K562 (cell line): ENCODE measurements around the gene PUS3. TPM values are rescaled to one million over a fixed set of nuclear protein-coding genes. Genes with fewer than 3 reads are reported as not detected.

ENCODE experiments used
- CEBPB ChIP-seq: fragments of 450-650 bp; IDR thresholded peaks from 2 replicates; pipeline ENCODE4 v1.6.1; 2016; ENCODE audit warnings: missing genetic modification characterization, missing compliant biosample characterization
- ELF2 ChIP-seq: fragments of 250-450 bp; sonication (Bioruptor Pico); IDR thresholded peaks from 2 replicates; pipeline ENCODE4 v1.5.0; 2021; ENCODE audit warnings: mild to moderate bottlenecking
- ELK1 ChIP-seq: sonication (generic); formaldehyde crosslinking; IDR thresholded peaks from 2 replicates; pipeline ENCODE4 v1.8.1; 2022; ENCODE audit warnings: missing genetic modification reagents
- MEF2D ChIP-seq: conservative IDR thresholded peaks from 2 replicates; pipeline ENCODE4 v1.6.1; 2016; ENCODE audit warnings: low read depth, missing genetic modification characterization, missing compliant biosample characterization
- NFRKB ChIP-seq: fragments of 450-650 bp; IDR thresholded peaks from 2 replicates; pipeline ENCODE4 v1.6.1; 2016; ENCODE audit warnings: low read depth
- NR2C1 ChIP-seq, 2 experiments: fragments of 450-650 bp; IDR thresholded peaks; 2 replicates each; pipeline ENCODE4 v1.6.1; 2017; ENCODE audit warnings: mild to moderate bottlenecking in 2 of 2, antibody characterized with exemption in 1 of 2, inconsistent platforms in 1 of 2, missing compliant biosample characterization in 1 of 2, missing genetic modification characterization in 1 of 2
- NRF1 ChIP-seq, 2 experiments: fragments of 450-650 bp; IDR thresholded peaks in 1 of 2; conservative IDR thresholded peaks in 1 of 2; 2 replicates each; pipeline ENCODE4 v1.6.1; 2014; ENCODE audit warnings: mild to moderate bottlenecking in 2 of 2
- SUPT5H ChIP-seq: fragments of 450-650 bp; IDR thresholded peaks from 2 replicates; pipeline ENCODE4 v1.6.1; 2016
- TAF7 ChIP-seq: fragments of 450-650 bp; IDR thresholded peaks from 2 replicates; pipeline ENCODE4 v1.6.1; 2016; ENCODE audit warnings: missing genetic modification characterization, missing compliant biosample characterization
- TEAD4 ChIP-seq, 2 experiments: sonication (generic) in 1 of 2; formaldehyde crosslinking in 1 of 2; IDR thresholded peaks; 2 replicates each; pipeline versions ENCODE4 v1.6.1 to v1.8.0; 2012 to 2022; ENCODE audit warnings: borderline replicate concordance in 1 of 2, inconsistent platforms in 1 of 2, low read length in 1 of 2, mild to moderate bottlenecking in 1 of 2, missing genetic modification reagents in 1 of 2
- THAP7 ChIP-seq: fragments of 250-450 bp; sonication (Bioruptor Pico); IDR thresholded peaks from 2 replicates; pipeline ENCODE4 v1.5.0; 2021
- ZEB2 ChIP-seq: fragments of 450-650 bp; IDR thresholded peaks from 2 replicates; pipeline ENCODE4 v1.6.1; 2016
- ZNF184 ChIP-seq: sonication (generic); formaldehyde crosslinking; IDR thresholded peaks from 2 replicates; pipeline ENCODE4 v1.5.0; 2020; ENCODE audit warnings: missing genetic modification reagents
- ZNF224 ChIP-seq: sonication (generic); formaldehyde crosslinking; IDR thresholded peaks from 2 replicates; pipeline ENCODE4 v1.8.0; 2022; ENCODE audit warnings: mild to moderate bottlenecking, missing genetic modification reagents
- ZNF639 ChIP-seq, 2 experiments: fragments of 200-800 bp in 1 of 2; sonication (Bioruptor generic) in 1 of 2; sonication (generic) in 1 of 2; formaldehyde crosslinking in 1 of 2; IDR thresholded peaks in 1 of 2; conservative IDR thresholded peaks in 1 of 2; 2 replicates each; pipeline versions ENCODE4 v1.5.0 to v1.6.1; 2016 to 2020; ENCODE audit warnings: missing compliant biosample characterization in 1 of 2, missing genetic modification characterization in 1 of 2, missing genetic modification reagents in 1 of 2
- ZNF668 ChIP-seq: fragments of 250-450 bp; sonication (Bioruptor Pico); IDR thresholded peaks from 2 replicates; pipeline ENCODE4 v1.8.0; 2022; ENCODE audit warnings: mild to moderate bottlenecking, inconsistent platforms
- ZNF740 ChIP-seq, 3 experiments: fragments of 200-800 bp in 1 of 3; sonication (Bioruptor generic) in 1 of 3; sonication (generic) in 1 of 3; formaldehyde crosslinking in 1 of 3; IDR thresholded peaks; 2 replicates each; pipeline versions ENCODE4 v1.6.1 to v1.8.0; 2016 to 2022; ENCODE audit warnings: mild to moderate bottlenecking in 2 of 3, missing compliant biosample characterization in 2 of 3, missing genetic modification characterization in 2 of 3, missing genetic modification reagents in 1 of 3
- polyA plus RNA-seq, 8 experiments: library from polyadenylated mRNA; depleted of rRNA in 4 of 8; stranded (reverse) in 5 of 8; unstranded in 3 of 8; fragments of >200 nt; fragmentation: Nextera tagmentation in 2 of 8; fragmentation: Illumina TruSeq in 1 of 8; extraction: Ambion mirVana in 2 of 8; extraction: Trizol in 1 of 8; gene quantifications; 2 replicates each; pipeline versions ENCODE4 v1.2.1 to v1.2.3, GENCODE V29; 2011 to 2014; ENCODE audit warnings: inconsistent platforms in 1 of 8, missing spikeins in 1 of 8
- total RNA-seq, 7 experiments: library from RNA; depleted of rRNA in 6 of 7; stranded (reverse); fragments of >200 nt in 6 of 7; fragmentation: Illumina TruSeq in 2 of 7; extraction: Trizol in 2 of 7; gene quantifications; 2 replicates each; pipeline versions ENCODE4 v1.2.1 to v1.2.3, GENCODE V29; 2011 to 2021; ENCODE audit warnings: low replicate concordance in 1 of 7

The PUS3 gene
- total and polyA plus RNA-seq, 9 of the 15 experiments (the other 6 are each of a cell fraction or from before 2014, with no cell fraction given) = 16.5 to 49.2 (median 35.9) TPM

- TF ChIP-seq NRF1 (conservative IDR thresholded peaks at IDR 0.05 in 1 of 2, IDR thresholded peaks at IDR 0.05 in 1 of 2) (no peak), ZNF184 (CRISPR knock-in tag) (no peak), MEF2D (tag) (peak; percentile 71), ZNF639 (CRISPR knock-in tag; conservative IDR thresholded peaks at IDR 0.05 in 1 of 2, IDR thresholded peaks at IDR 0.05 in 1 of 2) (peak in 1 of 2 experiments; percentile 51; a peak in 1 of 4 replicates), CEBPB (no peak), ZNF740 (CRISPR knock-in tag; IDR thresholded peaks at IDR 0.05) (no peak), ZNF740 (tag; IDR thresholded peaks at IDR 0.05) (0 out of 4 replicates have a peak, but pooled peaks of 1 of the 2 experiments have one; percentile 35), ELK1 (no peak), NR2C1 (IDR thresholded peaks at IDR 0.05) (no peak), NR2C1 (tag; IDR thresholded peaks at IDR 0.05) (peak; percentile 49; the same call in 1 of the 2 replicates), SUPT5H (no peak), ZNF668 (CRISPR knock-in tag) (no peak), ZNF224 (CRISPR knock-in tag) (no peak), ZEB2 (no peak), TAF7 (tag) (0 out of 2 replicates have a peak, but pooled peaks have one; percentile 29), THAP7 (CRISPR knock-in tag) (no peak), NFRKB (0 out of 2 replicates have a peak, but pooled peaks have one; percentile 41), ELF2 (CRISPR knock-in tag) (no peak), TEAD4 (IDR thresholded peaks at IDR 0.05; ENCODE audit: low read length) (peak; percentile 41; the same call in 1 of the 2 replicates), TEAD4 (CRISPR knock-in tag; IDR thresholded peaks at IDR 0.05; ENCODE audit: borderline replicate concordance) (no peak)
These were observed 30.2 kb upstream of the PUS3 start (continued) for GRCh38 chr11:125933030-125933813.
